Nephron (organoid): ENCODE data around the gene ANKRD33B.
"Not testable (repeated sequence)": the region's sequence is repeated elsewhere in the genome, so short reads cannot be mapped to it uniquely, and the experiment has no call there.

Source experiments
- H3K27ac Mint-ChIP-seq, 3 experiments: 2 replicates each; pipeline ENCODE4 v1.8.0; 2020; ENCODE audit warnings: mixed read lengths in 3 of 3, mild to moderate bottlenecking in 2 of 3, moderate library complexity in 1 of 3
- H3K27me3 Mint-ChIP-seq: 2 replicates; pipeline ENCODE4 v1.8.0; 2021; ENCODE audit warnings: low read depth, mild to moderate bottlenecking, moderate library complexity, mixed read lengths
- H3K36me3 Mint-ChIP-seq: 2 replicates; pipeline ENCODE4 v1.8.0; 2020; ENCODE audit warnings: low read depth, mixed read lengths
- H3K4me1 Mint-ChIP-seq: 2 replicates; pipeline ENCODE4 v1.8.0; 2020; ENCODE audit warnings: mixed read lengths
- H3K4me3 Mint-ChIP-seq, 3 experiments: 2 replicates each; pipeline ENCODE4 v1.8.0; 2020; ENCODE audit warnings: mild to moderate bottlenecking in 3 of 3, mixed read lengths in 3 of 3, moderate library complexity in 2 of 3
- H3K9me3 Mint-ChIP-seq: 2 replicates; pipeline ENCODE4 v1.8.0; 2020; ENCODE audit warnings: mixed read lengths
- TF ChIP-seq, protein P1 (sequence below), 3 experiments: fragments of 200-600 bp; sonication (generic); IDR thresholded peaks; one replicate each; pipeline ENCODE4 v1.5.0; 2021; ENCODE audit warnings: antibody characterized with exemption in 3 of 3; ENCODE audit not compliant: unreplicated experiment in 3 of 3

Gene ANKRD33B

DNA sequence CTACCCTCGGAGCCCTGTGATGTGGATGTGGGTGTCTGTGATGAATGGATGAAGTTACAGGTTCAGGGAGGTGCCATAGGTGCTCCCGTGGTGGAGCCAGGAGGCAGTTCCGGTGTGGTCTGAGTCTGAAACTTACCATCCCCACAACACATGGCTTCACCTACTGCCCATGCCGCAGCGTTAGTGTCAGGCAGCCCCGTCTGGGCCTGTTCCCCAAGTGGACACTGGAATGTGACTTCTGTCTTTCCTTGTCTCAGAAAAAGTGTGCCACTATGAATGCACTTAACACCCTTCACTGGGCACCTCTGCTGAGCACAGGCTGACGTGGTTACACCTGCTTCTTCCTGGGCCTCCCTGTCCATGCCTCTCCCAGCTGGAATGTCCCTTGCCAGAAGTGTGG lies 8.6 kb downstream of the ANKRD33B start:
- Mint-ChIP-seq H3K36me3 (no peaks in the 10 kb centered on the region), H3K27ac (no peak overlapping the region), H3K4me3 (no peak overlapping the region), H3K4me1 (peaks cover 10% of the 10 kb centered on the region), H3K9me3 (no peaks in the 10 kb centered on the region), H3K27me3 (peaks cover 7% of the 10 kb centered on the region)
- TF ChIP-seq, protein P1, sequence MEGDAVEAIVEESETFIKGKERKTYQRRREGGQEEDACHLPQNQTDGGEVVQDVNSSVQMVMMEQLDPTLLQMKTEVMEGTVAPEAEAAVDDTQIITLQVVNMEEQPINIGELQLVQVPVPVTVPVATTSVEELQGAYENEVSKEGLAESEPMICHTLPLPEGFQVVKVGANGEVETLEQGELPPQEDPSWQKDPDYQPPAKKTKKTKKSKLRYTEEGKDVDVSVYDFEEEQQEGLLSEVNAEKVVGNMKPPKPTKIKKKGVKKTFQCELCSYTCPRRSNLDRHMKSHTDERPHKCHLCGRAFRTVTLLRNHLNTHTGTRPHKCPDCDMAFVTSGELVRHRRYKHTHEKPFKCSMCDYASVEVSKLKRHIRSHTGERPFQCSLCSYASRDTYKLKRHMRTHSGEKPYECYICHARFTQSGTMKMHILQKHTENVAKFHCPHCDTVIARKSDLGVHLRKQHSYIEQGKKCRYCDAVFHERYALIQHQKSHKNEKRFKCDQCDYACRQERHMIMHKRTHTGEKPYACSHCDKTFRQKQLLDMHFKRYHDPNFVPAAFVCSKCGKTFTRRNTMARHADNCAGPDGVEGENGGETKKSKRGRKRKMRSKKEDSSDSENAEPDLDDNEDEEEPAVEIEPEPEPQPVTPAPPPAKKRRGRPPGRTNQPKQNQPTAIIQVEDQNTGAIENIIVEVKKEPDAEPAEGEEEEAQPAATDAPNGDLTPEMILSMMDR (IDR thresholded peaks at IDR 0.05; ENCODE audit: unreplicated experiment in 3 of 3), result no peak

DNA sequence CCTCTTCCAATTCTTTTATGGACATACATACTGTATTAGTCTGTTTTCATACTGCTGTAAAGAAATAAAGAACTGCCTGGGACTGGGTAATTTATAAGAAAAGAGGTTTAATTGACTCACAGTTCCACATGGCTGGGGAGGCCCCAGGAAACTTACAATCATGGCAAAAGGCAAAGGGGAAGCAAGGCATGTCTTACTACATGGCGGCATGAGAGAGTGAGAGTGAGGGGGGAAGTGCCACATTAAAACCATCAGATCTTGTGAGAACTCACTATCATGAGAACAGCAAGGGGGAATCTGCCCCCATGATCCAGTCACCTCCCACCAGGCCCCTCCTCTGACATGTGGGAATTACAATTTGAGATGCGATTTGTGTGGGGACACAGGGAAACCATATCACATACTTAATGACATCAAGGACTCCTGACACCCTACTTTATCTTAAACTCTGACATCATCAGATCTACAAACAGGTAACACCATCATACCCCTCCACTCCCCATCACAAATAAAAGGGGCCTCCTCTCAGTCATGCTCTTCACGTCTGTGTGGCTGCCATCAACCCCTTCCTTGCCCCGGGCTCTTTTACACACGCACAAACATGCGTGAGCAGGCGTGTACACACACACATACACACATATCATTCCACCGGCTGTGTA lies 9.7 kb downstream of the ANKRD33B start:
- Mint-ChIP-seq H3K27me3 (peaks cover 3% of the 10 kb centered on the region), H3K4me1 (no peaks in the 10 kb centered on the region), H3K27ac (no peak overlapping the region), H3K4me3 (no peak overlapping the region), H3K36me3 (no peaks in the 10 kb centered on the region), H3K9me3 (no peaks in the 10 kb centered on the region)
- TF ChIP-seq, protein P1 (IDR thresholded peaks at IDR 0.05; ENCODE audit: unreplicated experiment in 3 of 3), result no peak

DNA sequence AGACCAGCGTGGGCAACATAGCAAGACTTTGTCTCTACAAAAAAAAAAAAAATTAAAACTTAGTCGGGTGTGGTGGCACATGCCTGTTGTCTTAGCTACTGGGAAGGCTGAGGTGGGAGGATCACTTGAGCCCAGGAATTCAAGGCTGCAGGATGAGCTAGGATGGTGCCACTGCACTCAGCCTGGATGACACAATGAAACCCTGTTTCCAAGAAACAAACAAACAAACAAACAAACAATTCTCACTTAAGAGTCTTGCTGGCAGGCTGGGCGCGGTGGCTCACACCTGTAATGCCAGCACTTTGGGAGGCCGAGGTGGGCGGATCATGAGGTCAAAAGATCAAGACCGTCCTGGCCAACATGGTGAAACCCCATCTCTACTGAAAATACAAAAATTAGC lies 11.0 kb downstream of the ANKRD33B start:
- not testable (repeated sequence) for H3K27ac Mint-ChIP-seq, H3K36me3 Mint-ChIP-seq, H3K27me3 Mint-ChIP-seq, H3K4me3 Mint-ChIP-seq, H3K9me3 Mint-ChIP-seq, H3K4me1 Mint-ChIP-seq

DNA sequence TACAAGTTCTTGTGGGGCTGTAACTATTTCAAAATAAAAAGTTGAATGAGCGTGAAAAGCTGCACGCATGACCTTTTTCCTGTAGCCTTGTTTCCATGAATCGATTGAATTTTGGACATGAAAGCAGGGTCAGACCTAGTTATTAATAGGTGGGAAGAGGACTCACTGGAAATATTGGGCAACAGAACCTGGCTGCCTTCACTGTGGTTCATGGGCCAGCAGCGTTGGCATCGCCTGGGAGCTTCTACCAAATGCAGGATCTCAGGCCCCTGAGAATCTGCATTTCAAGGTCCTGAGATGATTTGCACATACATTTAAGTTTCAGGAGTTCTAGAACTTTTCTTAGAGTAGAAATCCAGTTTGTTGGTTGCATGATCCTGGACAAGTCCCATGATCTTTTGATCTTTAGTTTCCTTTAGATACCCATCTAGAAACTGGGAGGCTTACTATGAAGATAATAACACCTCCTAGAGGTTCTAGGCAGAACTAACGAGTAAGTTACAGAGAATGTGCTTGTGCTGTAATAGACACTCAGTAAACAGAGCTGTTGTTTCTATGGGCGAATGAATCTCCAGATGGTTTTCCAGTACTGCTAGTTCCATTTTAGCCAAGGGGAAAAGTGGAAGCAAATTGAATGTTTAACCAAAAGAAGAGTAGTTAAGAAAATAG lies 12.4 kb downstream of the ANKRD33B start:
- Mint-ChIP-seq H3K27ac (no peak overlapping the region), H3K27me3 (peaks cover 3% of the 10 kb centered on the region), H3K4me3 (no peak overlapping the region), H3K4me1 (no peaks in the 10 kb centered on the region), H3K36me3 (no peaks in the 10 kb centered on the region), H3K9me3 (no peaks in the 10 kb centered on the region)
- TF ChIP-seq, protein P1 (IDR thresholded peaks at IDR 0.05; ENCODE audit: unreplicated experiment in 3 of 3), result no peak

DNA sequence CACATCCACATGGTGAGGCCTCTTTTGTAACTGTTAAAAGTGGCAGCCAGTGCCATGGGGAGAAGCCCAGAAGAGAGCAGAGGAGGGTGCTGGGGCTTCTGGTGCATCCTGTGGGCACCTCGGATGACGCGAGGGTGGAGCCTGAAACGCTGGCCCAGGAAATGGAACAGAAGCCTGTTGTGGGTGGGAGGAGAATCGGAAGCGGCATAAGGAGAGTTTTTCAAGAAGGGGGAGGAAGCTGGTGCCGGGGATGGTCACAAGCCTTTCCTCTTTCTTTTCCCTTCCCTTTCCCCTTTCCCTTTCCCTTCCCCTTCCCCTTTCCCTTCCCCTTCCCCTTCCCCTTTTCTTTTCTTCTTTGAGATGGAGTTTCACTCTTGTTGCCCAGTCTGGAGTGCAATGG lies 12.9 kb downstream of the ANKRD33B start:
- Mint-ChIP-seq H3K4me1 (no peaks in the 10 kb centered on the region), H3K9me3 (no peaks in the 10 kb centered on the region), H3K36me3 (no peaks in the 10 kb centered on the region), H3K27ac (no peak overlapping the region), H3K27me3 (peaks cover 3% of the 10 kb centered on the region), H3K4me3 (no peak overlapping the region)
- TF ChIP-seq, protein P1 (IDR thresholded peaks at IDR 0.05; ENCODE audit: unreplicated experiment in 3 of 3), result no peak

DNA sequence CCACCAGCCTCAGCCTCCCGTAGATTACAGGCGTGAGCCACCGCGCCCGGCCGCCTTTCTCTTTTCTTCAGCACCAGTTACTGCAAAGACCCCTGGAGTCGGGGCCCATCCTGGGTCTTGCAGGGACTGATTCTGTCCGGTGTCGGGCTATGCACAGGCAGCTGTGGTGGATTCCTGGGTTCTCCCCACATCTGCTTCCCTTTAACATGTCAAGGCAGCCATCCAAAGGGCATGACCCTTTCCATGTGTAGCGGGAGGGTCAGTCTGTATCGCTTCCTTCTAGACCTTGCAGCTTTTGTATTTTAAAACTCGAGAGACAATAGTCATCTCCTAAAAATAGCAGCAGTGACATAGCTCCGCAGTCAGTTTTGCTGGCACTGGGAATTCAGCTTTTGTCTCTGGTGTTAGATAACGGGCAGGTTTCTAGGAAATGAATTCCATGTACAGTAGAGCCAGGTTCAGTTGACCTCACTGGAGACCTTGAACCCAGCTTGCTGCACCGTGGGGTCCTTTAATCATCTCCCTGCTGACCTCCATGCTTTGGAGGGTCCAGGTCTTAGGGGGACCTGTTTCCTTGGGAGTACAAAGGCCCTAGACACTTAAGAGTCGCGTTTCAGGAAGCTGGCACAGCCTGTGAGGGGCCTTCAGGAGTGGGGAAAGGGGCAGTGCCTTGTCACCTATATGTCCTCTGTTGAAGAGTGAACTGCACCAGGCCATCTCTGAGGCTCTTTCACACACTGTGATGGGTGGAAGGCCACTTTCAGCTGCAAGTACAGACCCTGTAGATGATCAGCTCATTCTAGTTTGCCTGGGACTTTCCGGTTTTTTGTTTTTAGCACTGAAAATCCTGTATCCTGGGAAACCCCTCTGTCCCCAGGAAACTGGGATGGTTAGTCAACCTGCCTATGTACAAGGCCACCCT lies 13.8 kb downstream of the ANKRD33B start:
- H3K4me3 Mint-ChIP-seq, result no peak overlapping the region

More for the DNA sequence above, 13.8 kb downstream of the ANKRD33B start:
- H3K9me3 Mint-ChIP-seq, result no peaks in the 10 kb centered on the region
- TF ChIP-seq, protein P1 (IDR thresholded peaks at IDR 0.05; ENCODE audit: unreplicated experiment in 3 of 3), result no peak
- H3K4me1 Mint-ChIP-seq, result no peaks in the 10 kb centered on the region
- H3K27ac Mint-ChIP-seq, result no peak overlapping the region
- H3K27me3 Mint-ChIP-seq, result peaks cover 3% of the 10 kb centered on the region
- no peaks in the 10 kb centered on the region for H3K36me3 Mint-ChIP-seq
